ENCODE data around the gene EVI5L.

GRCh38 chr19:7806234-7806633 is 23.8 kb upstream of the EVI5L start:
- TF ChIP-seq CTCF (conservative IDR thresholded peaks at IDR 0.05; ENCODE audit: low read depth, low read length): no peak
- no peak for TF ChIP-seq USF2 (IDR thresholded peaks at IDR 0.05; ENCODE audit: low read depth, low read length)
- no peak for TF ChIP-seq CEBPB (IDR thresholded peaks at IDR 0.05; ENCODE audit: low read depth, low read length)
- TF ChIP-seq POLR2A (IDR thresholded peaks at IDR 0.05; ENCODE audit: low read depth, low read length): no peak
- TF ChIP-seq RCOR1 (IDR thresholded peaks at IDR 0.05; ENCODE audit: insufficient replicate concordance, low read length): no peak
- no peak for TF ChIP-seq MAFK (IDR thresholded peaks at IDR 0.05; ENCODE audit: low read depth, low read length)
- no peak for TF ChIP-seq RAD21 (IDR thresholded peaks at IDR 0.05; ENCODE audit: low read length)
- no peak for TF ChIP-seq ELK1 (IDR thresholded peaks at IDR 0.05; ENCODE audit: borderline replicate concordance, low read depth, low read length)
